ENCODE data around the gene DNAJC13.
A peak's percentile ranks its signal among the peaks of the same experiment; 100 is the strongest.
"Not testable (repeated sequence)": the region's sequence is repeated elsewhere in the genome, so short reads cannot be mapped to it uniquely, and the experiment has no call there.

DNAJC13 gene, protein sequence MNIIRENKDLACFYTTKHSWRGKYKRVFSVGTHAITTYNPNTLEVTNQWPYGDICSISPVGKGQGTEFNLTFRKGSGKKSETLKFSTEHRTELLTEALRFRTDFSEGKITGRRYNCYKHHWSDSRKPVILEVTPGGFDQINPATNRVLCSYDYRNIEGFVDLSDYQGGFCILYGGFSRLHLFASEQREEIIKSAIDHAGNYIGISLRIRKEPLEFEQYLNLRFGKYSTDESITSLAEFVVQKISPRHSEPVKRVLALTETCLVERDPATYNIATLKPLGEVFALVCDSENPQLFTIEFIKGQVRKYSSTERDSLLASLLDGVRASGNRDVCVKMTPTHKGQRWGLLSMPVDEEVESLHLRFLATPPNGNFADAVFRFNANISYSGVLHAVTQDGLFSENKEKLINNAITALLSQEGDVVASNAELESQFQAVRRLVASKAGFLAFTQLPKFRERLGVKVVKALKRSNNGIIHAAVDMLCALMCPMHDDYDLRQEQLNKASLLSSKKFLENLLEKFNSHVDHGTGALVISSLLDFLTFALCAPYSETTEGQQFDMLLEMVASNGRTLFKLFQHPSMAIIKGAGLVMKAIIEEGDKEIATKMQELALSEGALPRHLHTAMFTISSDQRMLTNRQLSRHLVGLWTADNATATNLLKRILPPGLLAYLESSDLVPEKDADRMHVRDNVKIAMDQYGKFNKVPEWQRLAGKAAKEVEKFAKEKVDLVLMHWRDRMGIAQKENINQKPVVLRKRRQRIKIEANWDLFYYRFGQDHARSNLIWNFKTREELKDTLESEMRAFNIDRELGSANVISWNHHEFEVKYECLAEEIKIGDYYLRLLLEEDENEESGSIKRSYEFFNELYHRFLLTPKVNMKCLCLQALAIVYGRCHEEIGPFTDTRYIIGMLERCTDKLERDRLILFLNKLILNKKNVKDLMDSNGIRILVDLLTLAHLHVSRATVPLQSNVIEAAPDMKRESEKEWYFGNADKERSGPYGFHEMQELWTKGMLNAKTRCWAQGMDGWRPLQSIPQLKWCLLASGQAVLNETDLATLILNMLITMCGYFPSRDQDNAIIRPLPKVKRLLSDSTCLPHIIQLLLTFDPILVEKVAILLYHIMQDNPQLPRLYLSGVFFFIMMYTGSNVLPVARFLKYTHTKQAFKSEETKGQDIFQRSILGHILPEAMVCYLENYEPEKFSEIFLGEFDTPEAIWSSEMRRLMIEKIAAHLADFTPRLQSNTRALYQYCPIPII (N-terminal part only)

DNA sequence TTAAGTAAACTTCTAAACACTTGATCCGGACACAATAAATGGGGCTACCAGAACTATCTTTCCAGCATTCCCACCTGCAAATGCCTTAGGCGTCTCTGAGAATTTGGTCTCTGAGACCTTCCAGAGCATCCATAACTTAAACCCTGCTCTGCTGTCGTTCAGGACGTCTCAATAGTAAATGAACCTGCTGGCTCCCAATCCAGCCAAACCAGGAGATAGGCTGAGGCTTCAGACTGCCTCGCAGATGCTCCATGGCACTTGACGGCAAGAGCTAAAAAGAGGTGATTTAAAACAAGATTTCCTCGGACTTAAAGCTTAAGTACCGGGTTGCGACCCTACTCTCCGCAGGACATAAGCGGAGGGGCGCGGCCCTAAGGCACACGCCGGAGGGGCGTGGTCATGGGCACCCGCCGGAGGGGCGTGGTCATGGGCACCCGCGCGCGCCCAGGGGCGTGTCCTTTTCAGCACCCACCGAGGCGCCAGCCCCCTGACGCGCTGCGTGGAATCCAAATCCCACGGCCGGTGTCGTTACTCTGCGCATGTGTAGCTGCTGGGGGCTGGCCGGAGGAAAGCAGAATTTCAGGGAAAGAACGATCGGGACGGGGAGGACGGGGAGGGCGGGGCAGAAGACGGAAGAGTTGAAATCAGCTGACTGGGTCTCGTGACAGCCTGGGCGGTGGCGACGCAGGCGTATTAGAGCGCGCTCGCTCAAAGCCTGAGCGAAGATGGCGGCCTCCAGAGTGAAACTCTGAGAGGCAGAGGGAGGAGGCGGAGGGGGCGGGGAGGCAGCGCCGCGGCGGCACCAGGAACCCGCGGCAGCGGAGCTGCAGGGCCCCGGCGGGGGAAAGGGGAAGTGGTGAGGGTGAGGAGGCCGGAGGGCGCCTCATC lies at the start of gene DNAJC13:
Gene DNAJC13, plus strand, starts transcription at position 696 of the 888 bp plus-strand sequence. CDS start 17,049 bp downstream, outside the sequence.
- DNase-seq: peak; percentile 93 to 94

- DNase-seq: no peak
These were observed 48.8 kb upstream of the DNAJC13 start for GRCh38 chr3:132368515-132368914.

- DNase-seq: no peak
These were observed 48.3 kb upstream of the DNAJC13 start for GRCh38 chr3:132368962-132369361.

DNA sequence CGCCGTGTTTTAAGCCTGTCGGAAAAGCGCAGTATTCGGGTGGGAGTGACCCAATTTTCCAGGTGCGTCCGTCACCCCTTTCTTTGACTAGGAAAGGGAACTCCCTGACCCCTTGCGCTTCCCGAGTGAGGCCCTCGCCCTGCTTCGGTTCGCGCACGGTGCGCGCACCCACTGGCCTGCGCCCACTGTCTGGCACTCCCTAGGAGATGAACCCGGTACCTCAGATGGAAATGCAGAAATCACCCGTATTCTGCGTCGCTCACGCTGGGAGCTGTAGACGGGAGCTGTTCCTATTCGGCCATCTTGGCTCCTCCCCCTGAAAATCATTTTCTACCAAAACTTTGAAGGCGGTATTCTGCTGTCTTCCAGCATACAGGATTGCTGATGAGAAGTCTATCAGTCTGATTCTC lies 40.4 kb upstream of the DNAJC13 start:
- peak in 1 of 2 experiments; percentile 20 for DNase-seq

- DNase-seq: no peak
These were observed 39.1 kb upstream of the DNAJC13 start for GRCh38 chr3:132378048-132378762.

- peak; percentile 41 to 43 for DNase-seq
These were observed 38.5 kb upstream of the DNAJC13 start for GRCh38 chr3:132378846-132379245.

DNA sequence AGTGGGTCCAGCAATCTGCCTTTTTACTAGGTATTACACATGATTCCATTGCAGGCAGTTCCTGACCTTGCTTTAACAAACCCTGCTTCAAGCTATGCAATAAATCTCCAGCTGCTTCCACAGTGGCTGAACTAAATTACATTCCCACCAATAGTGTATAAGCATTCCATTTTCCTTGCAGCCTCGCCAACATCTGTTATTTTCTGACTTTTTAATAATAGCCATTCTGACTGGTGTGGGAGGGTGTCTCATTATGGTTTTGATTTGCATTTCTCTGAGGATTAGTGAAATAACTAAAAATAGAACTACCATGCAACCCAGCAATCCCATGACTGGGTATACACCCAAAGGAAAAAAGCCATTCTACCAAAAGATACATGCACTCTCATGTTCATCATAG lies 36.4 kb upstream of the DNAJC13 start:
- no peak for DNase-seq

- no peak for DNase-seq
These were observed 35.9 kb upstream of the DNAJC13 start for GRCh38 chr3:132381348-132381944.

DNA sequence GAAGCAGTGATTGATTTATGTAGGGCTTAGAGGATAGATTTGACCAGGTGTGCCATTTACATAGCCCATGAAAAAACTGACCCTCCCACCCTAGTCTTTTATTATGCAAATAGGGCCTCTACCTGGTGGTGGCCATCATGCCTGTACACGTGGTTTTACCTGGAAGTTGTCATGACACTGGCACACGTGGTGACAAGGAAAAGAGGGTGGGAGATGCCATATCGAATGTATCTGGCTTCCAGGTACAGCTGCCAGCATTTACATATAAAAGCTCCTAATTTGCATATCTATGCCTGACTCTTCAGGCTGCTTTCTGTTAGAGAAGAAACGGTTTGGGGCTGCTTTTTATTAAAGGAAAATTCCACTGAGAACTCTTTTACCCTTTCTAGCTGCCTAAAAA lies 35.0 kb upstream of the DNAJC13 start:
- DNase-seq: no peak

DNA sequence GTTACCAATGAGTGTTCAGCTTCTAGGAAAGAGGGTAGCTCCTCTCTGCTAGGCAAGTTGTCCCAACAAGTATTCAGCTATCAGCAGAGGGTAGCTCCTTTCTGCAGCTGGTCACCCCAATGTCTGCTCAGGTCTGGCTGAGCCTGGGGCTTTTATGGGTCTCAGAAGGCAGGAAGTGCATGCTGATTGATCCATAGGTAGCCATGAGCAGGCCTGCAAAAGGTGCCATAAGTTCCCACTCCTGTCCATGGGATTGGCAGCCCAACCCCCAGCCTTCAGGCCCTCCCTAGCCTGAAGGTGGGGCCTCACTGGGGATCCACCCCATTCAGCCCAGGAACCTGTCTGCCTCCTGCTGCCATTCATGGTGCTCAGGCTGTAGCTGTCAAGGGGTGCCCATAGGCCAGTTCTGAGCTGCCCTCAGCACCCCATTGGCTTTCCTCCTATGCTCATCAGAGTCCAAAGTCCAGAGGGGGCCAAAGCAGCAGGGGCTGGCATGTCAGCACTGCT lies 34.6 kb upstream of the DNAJC13 start:
- no peak for DNase-seq

DNA sequence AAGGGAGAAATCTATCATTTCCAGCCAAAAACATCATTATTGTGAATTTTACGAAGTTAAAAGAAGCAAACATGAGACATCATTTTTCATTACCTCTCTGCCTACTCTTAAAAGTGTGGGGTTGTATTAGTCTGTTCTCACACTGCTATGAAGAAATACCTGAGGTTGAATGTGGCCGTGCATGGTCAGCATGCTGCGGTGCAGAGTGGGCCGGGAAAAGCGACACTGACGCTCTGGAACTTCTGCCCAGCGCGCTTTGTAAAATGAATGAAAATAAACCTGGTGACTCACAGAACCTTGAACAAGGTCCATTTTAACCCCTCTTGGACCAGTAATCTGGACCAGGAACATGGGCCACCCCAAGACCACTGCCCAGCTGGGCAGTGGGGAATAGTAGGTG lies 31.0 kb upstream of the DNAJC13 start:
- DNase-seq: no peak

DNA sequence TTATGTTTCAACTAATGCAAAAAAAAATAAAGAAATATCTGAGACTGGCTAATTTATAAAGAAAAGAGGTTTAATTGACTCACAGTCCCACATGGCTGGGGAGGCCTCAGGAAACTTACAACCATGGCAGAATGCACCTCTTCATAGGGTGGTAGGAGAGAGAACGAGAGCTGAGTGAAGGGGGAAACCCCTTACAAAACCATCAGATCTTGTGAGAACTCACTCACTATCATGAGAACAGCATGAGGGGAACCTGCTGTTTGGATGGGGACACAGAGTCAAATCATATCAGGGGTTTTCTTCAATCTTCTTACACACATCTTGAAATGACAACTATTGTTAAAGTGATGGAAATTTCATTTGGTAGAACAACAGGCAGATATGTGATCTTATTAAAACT lies 24.6 kb upstream of the DNAJC13 start:
- not testable (repeated sequence) for DNase-seq

DNA sequence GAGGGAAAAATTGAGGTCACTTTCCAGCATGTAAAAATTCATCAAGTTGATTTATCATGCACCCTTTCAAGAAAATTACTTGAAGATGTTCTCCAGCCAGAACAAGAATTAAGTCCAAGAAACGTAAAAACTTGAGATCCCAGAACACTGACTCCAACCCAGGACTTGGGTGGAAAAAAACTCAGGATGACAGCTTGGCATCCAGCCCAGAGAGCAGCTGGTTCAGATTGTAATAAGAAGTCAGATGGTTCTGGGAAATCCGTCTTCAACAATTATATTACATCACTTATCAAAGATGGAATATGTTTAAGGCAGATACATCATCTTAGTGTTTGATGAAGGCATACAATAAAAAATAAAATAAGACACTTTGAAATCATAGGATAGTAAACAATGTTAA lies 23.0 kb upstream of the DNAJC13 start:
- peak in 1 of 2 experiments; percentile 4 for DNase-seq

DNA sequence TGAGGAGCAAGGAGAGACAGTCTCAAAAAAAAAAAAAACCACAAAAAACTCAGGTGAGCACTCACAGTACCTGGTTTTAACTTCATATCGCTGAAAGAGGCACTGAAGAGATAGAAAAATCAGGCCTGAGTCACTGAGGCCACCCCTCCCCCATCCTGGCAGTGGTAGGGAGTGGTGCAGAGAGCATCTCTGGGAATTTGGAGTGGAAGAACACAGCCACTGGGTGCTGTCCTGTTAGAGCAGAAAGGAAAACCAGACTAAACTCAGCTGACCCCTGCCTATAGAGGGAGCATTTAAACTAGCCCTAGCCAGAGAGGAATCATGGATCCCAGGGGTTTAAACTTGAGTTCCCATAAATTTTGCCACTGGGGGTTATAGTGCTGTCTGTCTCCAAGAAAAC lies 22.2 kb upstream of the DNAJC13 start:
- DNase-seq: no peak

GRCh38 chr3:132396255-132396654 lies 21.0 kb upstream of the DNAJC13 start:
- no peak for DNase-seq

- DNase-seq: not testable (repeated sequence)
These were observed 20.5 kb upstream of the DNAJC13 start for GRCh38 chr3:132396776-132397175.

DNA sequence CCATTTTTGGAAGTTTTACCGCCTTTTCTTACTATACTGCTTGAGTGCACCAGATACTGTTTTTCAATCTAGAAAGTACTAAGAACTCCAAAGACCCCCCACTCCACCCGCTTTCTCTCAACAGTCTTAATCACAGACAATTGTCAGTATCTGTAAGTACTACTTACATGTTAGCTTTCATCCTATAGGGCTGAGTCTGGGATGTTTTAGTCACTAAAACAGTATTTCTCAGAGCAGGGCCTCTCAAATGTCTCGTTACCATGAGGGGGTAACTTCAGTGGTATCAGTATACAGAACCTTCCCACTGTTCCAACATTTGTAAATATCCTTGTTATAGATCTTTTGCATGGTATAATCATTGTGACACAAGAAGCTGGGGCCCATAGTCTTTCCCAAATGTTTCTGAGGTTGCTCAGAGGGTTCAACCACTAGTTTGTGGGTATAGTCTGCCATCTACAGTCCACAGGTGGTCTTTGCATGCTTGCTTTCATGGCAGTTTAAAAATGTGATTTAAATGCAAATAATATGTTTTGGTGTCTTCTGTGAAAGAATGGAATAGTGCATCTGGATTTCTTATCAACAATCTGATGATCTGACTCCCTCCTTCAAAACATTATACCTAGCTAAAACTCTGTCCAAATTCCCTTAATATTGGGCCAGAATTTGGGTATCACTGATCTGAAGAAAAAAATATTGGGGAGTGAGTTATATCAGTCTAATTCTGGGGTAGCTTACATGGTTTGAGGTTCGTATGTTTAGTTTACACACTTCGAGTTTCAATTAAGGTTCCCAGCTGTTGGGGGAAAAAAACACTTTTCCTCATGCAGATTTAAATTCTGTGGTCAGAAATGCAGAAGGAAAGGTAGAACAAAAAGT lies 18.0 kb upstream of the DNAJC13 start:
- DNase-seq: peak; percentile 20 to 51

DNA sequence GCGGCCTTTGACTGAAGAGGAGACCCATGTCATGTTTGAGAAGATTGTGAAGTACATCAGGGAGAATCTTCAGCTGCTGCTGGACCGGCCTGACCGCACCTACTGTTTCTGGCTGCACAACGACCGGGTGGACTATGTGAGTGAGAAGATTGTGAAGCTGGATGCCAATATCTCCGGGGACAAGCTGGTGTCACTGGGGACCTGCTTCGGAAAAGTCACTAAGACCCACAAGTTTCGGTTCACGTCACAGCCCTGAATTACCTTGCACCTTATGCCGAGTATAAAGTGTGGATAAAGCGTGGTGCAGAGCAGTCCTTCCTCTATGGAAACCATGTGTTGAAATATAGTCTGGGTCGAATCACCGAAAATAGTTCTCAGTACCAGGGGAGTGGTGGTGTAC lies 16.0 kb upstream of the DNAJC13 start:
- no peak for DNase-seq

DNA sequence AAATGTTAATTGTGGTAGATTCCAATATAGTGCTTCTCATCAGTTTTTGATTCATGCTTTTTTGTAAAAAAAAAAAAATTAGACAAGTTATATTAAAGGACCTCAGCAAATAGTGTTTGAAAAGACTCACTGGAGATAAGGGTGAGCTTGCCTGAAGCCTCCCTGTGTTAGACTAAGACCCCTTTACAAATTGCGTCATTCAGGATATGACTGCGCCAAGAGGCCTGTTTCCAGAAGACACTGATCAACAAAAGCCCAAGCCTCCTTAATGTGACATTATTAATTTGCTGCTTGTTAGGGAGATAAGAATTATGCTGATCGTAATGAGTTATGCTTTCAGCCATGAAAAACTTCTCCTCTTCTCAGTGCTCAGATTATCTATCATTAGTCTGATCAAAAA lies 13.0 kb upstream of the DNAJC13 start:
- DNase-seq: no peak

GRCh38 chr3:132405188-132405587 lies 12.1 kb upstream of the DNAJC13 start:
- peak in 1 of 2 experiments; percentile 3 for DNase-seq

Measured in SHP77 (cell line).